ENCODE data around the gene PCBP3. TPM values are rescaled to one million over a fixed set of nuclear protein-coding genes. Genes with fewer than 3 reads are reported as not detected.

The PCBP3 gene
- total and polyA plus RNA-seq, 2 of the 13 experiments (the other 11 are each of a cell fraction or from before 2014, with no cell fraction given): not detected

GRCh38 chr21:45970674-45971615, 327.4 kb downstream of the PCBP3 start (continued):
- no peak for TF ChIP-seq NFIC (IDR thresholded peaks at IDR 0.05; ENCODE audit: low read length)
- 0 out of 4 replicates have a peak, but pooled peaks of 1 of the 2 experiments have one; percentile 51 for TF ChIP-seq HMGXB4 (CRISPR knock-in tag; IDR thresholded peaks at IDR 0.05; ENCODE audit: borderline replicate concordance in 1 of 2, low read depth in 1 of 2)
- TF ChIP-seq SP4 (CRISPR knock-in tag; IDR thresholded peaks at IDR 0.05): no peak
- no peak for TF ChIP-seq NFKBIZ (CRISPR knock-in tag; IDR thresholded peaks at IDR 0.05)
- TF ChIP-seq MXI1 (IDR thresholded peaks at IDR 0.05; ENCODE audit: borderline replicate concordance, low read depth, low read length): 0 out of 3 replicates have a peak, but pooled peaks have one; percentile 18
- no peak for TF ChIP-seq KAT2B (IDR thresholded peaks at IDR 0.05; ENCODE audit: borderline replicate concordance, low read depth, low read length)
- no peak for TF ChIP-seq NR2F1 (CRISPR knock-in tag; IDR thresholded peaks at IDR 0.05)
- TF ChIP-seq MYC (CRISPR knock-in tag; IDR thresholded peaks at IDR 0.05; ENCODE audit: borderline replicate concordance): no peak; the same call in 1 of the 2 replicates
- TF ChIP-seq, protein P1, sequence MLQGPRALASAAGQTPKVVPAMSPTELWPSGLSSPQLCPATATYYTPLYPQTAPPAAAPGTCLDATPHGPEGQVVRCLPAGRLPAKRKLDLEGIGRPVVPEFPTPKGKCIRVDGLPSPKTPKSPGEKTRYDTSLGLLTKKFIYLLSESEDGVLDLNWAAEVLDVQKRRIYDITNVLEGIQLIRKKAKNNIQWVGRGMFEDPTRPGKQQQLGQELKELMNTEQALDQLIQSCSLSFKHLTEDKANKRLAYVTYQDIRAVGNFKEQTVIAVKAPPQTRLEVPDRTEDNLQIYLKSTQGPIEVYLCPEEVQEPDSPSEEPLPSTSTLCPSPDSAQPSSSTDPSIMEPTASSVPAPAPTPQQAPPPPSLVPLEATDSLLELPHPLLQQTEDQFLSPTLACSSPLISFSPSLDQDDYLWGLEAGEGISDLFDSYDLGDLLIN (CRISPR knock-in tag; IDR thresholded peaks at IDR 0.05; ENCODE audit: borderline replicate concordance): no peak
- no peak for TF ChIP-seq ZNF691 (CRISPR knock-in tag; IDR thresholded peaks at IDR 0.05; ENCODE audit: borderline replicate concordance, low read depth)
- no peak for TF ChIP-seq KLF16 (CRISPR knock-in tag; IDR thresholded peaks at IDR 0.05)
- TF ChIP-seq ZNF768 (CRISPR knock-in tag; IDR thresholded peaks at IDR 0.05): no peak
- TF ChIP-seq CENPX (CRISPR knock-in tag; IDR thresholded peaks at IDR 0.05): no peak
- TF ChIP-seq KDM1A (CRISPR knock-in tag; IDR thresholded peaks at IDR 0.05): no peak
- peak; percentile 55; the same call in 1 of the 2 replicates for TF ChIP-seq KDM2A (CRISPR knock-in tag; IDR thresholded peaks at IDR 0.05; ENCODE audit: borderline replicate concordance, low read depth)
- no peak for TF ChIP-seq MEIS2 (CRISPR knock-in tag; IDR thresholded peaks at IDR 0.05)
- TF ChIP-seq FOXA1 (IDR thresholded peaks at IDR 0.05): no peak
- no peak for TF ChIP-seq FOXA1 (CRISPR knock-in tag; IDR thresholded peaks at IDR 0.05)
- no peak for TF ChIP-seq ZFP36 (IDR thresholded peaks at IDR 0.05; ENCODE audit: borderline replicate concordance, low read depth, low read length, partially characterized antibody)
- no peak for TF ChIP-seq ZNF660 (CRISPR knock-in tag; IDR thresholded peaks at IDR 0.05; ENCODE audit: borderline replicate concordance, low read depth)
- no peak for TF ChIP-seq ZNF34 (CRISPR knock-in tag; IDR thresholded peaks at IDR 0.05; ENCODE audit: borderline replicate concordance)
- TF ChIP-seq KAT8 (CRISPR knock-in tag; IDR thresholded peaks at IDR 0.05): no peak
- TF ChIP-seq, protein P2, sequence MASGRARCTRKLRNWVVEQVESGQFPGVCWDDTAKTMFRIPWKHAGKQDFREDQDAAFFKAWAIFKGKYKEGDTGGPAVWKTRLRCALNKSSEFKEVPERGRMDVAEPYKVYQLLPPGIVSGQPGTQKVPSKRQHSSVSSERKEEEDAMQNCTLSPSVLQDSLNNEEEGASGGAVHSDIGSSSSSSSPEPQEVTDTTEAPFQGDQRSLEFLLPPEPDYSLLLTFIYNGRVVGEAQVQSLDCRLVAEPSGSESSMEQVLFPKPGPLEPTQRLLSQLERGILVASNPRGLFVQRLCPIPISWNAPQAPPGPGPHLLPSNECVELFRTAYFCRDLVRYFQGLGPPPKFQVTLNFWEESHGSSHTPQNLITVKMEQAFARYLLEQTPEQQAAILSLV (CRISPR knock-in tag; IDR thresholded peaks at IDR 0.05; ENCODE audit: borderline replicate concordance): peak; percentile 63; the same call in 1 of the 2 replicates
- no peak for TF ChIP-seq ZNF781 (CRISPR knock-in tag; IDR thresholded peaks at IDR 0.05; ENCODE audit: borderline replicate concordance, not compliant biosample characterization)
- peak; percentile 43; the same call in 1 of the 2 replicates for TF ChIP-seq SALL1 (CRISPR knock-in tag; IDR thresholded peaks at IDR 0.05)

All from HepG2 (cell line).